SK-N-SH treated with all-trans-retinoic acid at 6 μM for 48 hours (cell line): ENCODE data around the gene PCBP3.

Experiments
- ATAC-seq: fragments of 200-7000 bp; cut with Tn5 transposase; 3 replicates; pipeline ENCODE4 v1.9.1; 2020; ENCODE audit warnings: mild to moderate bottlenecking, moderate library complexity
- ARNTL ChIP-seq: fragments of 450-650 bp; formaldehyde crosslinking; IDR thresholded peaks from 2 replicates; pipeline ENCODE4 v1.5.0; 2020; ENCODE audit warnings: low read depth, mild to moderate bottlenecking, moderate library complexity, borderline replicate concordance
- BACH2 ChIP-seq: fragments of 250-450 bp; sonication (Bioruptor Pico); IDR thresholded peaks from 2 replicates; pipeline ENCODE4 v1.9.0; 2021; ENCODE audit warnings: mild to moderate bottlenecking, borderline replicate concordance
- CSDC2 ChIP-seq: fragments of 250-450 bp; sonication (Bioruptor Pico); IDR thresholded peaks from 2 replicates; pipeline ENCODE4 v1.5.0; 2020; ENCODE audit warnings: mild to moderate bottlenecking, moderate library complexity
- GLIS3 ChIP-seq: fragments of 250-450 bp; sonication (Bioruptor Pico); IDR thresholded peaks from 2 replicates; pipeline ENCODE4 v1.5.0; 2020; ENCODE audit warnings: mild to moderate bottlenecking, moderate library complexity
- OSR1 ChIP-seq: fragments of 250-450 bp; sonication (Bioruptor Pico); IDR thresholded peaks from 2 replicates; pipeline ENCODE4 v1.8.0; 2022; ENCODE audit warnings: moderate library complexity, mild to moderate bottlenecking, inconsistent platforms
- PPARA ChIP-seq: fragments of 250-450 bp; sonication (Bioruptor Pico); IDR thresholded peaks from 2 replicates; pipeline ENCODE4 v1.5.0; 2020; ENCODE audit warnings: mild to moderate bottlenecking, borderline replicate concordance
- RARB ChIP-seq: fragments of 250-450 bp; sonication (Bioruptor Pico); IDR thresholded peaks from 2 replicates; pipeline ENCODE4 v1.8.0; 2021; ENCODE audit warnings: mild to moderate bottlenecking, moderate library complexity
- SNAI2 ChIP-seq: fragments of 250-450 bp; sonication (Bioruptor Pico); IDR thresholded peaks from 2 replicates; pipeline ENCODE4 v1.5.0; 2020; ENCODE audit warnings: mild to moderate bottlenecking, moderate library complexity
- TCF4 ChIP-seq: fragments of 250-450 bp; sonication (Bioruptor Pico); IDR thresholded peaks from 2 replicates; pipeline ENCODE4 v1.8.0; 2021; ENCODE audit warnings: mild to moderate bottlenecking, moderate library complexity, borderline replicate concordance
- ZC3H10 ChIP-seq: fragments of 250-450 bp; sonication (Bioruptor Pico); IDR thresholded peaks from 2 replicates; pipeline ENCODE4 v1.5.1; 2021; ENCODE audit warnings: mild to moderate bottlenecking, moderate library complexity
- ZNF565 ChIP-seq: fragments of 450-650 bp; formaldehyde crosslinking; conservative IDR thresholded peaks from 2 replicates; pipeline ENCODE4 v1.5.0; 2020; ENCODE audit warnings: low read depth, mild to moderate bottlenecking, moderate library complexity
- ZNF8 ChIP-seq: fragments of 450-650 bp; formaldehyde crosslinking; IDR thresholded peaks from 2 replicates; pipeline ENCODE4 v1.5.0; 2020; ENCODE audit warnings: mild to moderate bottlenecking, moderate library complexity
- TF ChIP-seq, protein P1 (sequence below): fragments of 250-450 bp; sonication (Bioruptor Pico); IDR thresholded peaks from 2 replicates; pipeline ENCODE4 v1.8.0; 2020; ENCODE audit warnings: mild to moderate bottlenecking, moderate library complexity, borderline replicate concordance
- TF ChIP-seq, protein P2 (sequence below): fragments of 250-450 bp; sonication (Bioruptor Pico); IDR thresholded peaks from 2 replicates; pipeline ENCODE4 v1.5.1; 2021; ENCODE audit warnings: mild to moderate bottlenecking, moderate library complexity
- TF ChIP-seq, protein P3 (sequence below): fragments of 250-450 bp; sonication (Bioruptor Pico); IDR thresholded peaks from 2 replicates; pipeline ENCODE4 v1.5.0; 2020; ENCODE audit warnings: mild to moderate bottlenecking, moderate library complexity
- TF ChIP-seq, protein P4 (sequence below): fragments of 250-450 bp; sonication (Bioruptor Pico); IDR thresholded peaks from 2 replicates; pipeline ENCODE4 v1.5.1; 2020; ENCODE audit warnings: low read depth, mild to moderate bottlenecking, moderate library complexity
- TF ChIP-seq, protein P5 (sequence below): fragments of 250-450 bp; sonication (Bioruptor Pico); IDR thresholded peaks from 2 replicates; pipeline ENCODE4 v1.8.0; 2021; ENCODE audit warnings: low read depth, mild to moderate bottlenecking, moderate library complexity, borderline replicate concordance

Gene PCBP3

DNA sequence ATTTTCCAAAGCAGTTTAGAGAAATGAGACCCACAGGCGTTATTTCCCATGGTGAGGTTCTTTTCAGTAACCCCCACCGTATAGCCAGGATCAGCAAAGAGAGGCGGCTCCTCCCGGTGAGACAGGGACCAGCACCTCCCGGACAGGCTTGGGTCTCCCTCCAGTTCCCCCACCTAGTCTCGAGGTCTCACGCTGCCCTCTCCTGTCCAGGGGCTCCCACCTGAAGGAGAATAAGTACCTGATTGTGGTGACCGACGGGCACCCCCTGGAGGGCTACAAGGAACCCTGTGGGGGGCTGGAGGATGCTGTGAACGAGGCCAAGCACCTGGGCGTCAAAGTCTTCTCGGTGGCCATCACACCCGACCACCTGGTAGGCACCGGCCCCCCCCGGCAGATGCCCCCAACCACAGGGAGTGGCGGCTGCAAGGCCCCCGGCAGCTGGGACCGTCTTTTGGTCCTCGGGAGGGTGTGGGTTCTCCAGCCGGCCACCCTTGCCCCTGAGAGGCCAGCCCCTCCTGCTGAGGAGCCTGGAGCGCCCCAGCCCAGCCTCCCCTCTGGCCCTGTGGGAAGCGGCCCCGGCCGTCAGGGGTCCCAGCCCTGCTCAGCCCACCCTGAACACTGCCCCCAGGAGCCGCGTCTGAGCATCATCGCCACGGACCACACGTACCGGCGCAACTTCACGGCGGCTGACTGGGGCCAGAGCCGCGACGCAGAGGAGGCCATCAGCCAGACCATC lies 343.0 kb downstream of the PCBP3 start:
- no peak for ATAC-seq
- TF ChIP-seq BACH2 (CRISPR knock-in tag) (no peak), TCF4 (CRISPR knock-in tag) (no peak), ARNTL (no peak)

DNA sequence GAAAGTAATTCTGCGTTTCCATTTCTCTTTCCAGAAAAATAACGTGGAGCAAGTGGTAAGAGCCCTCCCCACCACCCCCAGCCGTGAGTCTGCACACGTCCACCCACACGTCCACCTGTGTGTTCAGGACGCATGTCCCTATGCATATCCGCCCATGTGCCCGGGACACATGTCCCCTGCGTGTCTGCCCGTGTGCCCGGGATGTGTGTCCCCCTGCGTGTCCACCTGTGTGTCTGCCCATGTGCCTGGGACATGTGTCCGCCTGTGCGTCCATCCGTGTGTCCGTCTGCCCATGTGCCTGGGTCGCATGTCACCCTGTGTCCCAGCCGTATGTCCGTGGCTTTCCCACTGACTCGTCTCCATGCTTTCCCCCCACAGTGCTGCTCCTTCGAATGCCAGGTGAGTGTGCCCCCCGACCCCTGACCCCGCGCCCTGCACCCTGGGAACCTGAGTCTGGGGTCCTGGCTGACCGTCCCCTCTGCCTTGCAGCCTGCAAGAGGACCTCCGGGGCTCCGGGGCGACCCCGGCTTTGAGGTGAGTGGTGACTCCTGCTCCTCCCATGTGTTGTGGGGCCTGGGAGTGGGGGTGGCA lies 343.7 kb downstream of the PCBP3 start:
- no peak for ATAC-seq
- TF ChIP-seq ZC3H10 (CRISPR knock-in tag) = no peak
- TF ChIP-seq, all 23 proteins: peak for 0

DNA sequence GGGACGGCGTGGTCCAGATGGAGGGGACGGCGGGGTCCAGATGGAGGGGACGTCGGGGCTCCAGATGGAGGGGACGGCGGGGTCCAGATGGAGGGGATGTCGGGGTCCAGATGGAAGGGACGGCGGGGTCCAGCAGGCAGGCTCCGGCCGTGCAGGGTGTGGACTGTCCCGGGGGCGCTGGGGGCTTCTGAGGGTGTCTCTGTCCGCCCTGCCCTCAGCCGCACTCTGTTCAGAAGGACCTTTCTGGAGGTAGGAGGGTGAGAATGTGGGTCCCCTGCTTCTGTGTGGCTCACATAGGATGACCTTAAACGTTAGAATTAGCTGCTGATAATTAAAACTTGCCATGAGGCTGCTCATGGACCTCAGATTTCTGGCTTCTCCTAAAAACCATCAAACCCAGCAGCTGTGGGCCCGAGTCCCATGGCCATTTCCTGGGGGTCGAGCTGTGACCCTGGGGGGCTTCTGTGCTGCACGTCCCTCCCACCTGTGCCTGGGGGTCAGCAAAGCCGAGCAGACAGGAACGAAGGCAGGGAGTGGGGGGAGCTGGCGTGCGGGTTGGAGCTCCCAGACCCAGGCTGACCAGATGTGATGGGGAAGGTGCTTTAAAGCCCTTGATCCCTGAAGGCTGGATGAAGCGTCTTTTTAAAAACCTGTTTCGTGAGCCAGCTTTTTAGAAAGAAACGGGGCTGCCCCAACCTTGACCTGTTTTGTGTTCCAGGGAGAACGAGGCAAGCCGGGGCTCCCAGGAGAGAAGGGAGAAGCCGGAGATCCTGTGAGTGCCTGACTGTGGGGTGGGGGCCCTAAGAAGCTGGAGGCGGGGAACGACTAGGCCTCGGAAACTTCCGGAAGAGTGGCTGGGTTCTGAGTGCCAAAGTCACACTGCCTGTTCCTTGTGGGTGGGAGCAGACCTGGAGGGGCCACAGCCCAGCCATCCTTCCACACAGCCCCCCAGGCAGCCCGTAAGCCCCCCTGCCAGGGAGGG lies 345.1 kb downstream of the PCBP3 start:
- ATAC-seq = no peak
- TF ChIP-seq RARB (CRISPR knock-in tag) = no peak
- no peak for TF ChIP-seq ARNTL
- no peak for TF ChIP-seq CSDC2 (CRISPR knock-in tag)
- TF ChIP-seq ZNF8 (CRISPR knock-in tag) = no peak
- TF ChIP-seq, protein P1, sequence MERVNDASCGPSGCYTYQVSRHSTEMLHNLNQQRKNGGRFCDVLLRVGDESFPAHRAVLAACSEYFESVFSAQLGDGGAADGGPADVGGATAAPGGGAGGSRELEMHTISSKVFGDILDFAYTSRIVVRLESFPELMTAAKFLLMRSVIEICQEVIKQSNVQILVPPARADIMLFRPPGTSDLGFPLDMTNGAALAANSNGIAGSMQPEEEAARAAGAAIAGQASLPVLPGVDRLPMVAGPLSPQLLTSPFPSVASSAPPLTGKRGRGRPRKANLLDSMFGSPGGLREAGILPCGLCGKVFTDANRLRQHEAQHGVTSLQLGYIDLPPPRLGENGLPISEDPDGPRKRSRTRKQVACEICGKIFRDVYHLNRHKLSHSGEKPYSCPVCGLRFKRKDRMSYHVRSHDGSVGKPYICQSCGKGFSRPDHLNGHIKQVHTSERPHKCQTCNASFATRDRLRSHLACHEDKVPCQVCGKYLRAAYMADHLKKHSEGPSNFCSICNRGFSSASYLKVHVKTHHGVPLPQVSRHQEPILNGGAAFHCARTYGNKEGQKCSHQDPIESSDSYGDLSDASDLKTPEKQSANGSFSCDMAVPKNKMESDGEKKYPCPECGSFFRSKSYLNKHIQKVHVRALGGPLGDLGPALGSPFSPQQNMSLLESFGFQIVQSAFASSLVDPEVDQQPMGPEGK (CRISPR knock-in tag) = no peak
- TF ChIP-seq PPARA (CRISPR knock-in tag) = no peak
- TF ChIP-seq OSR1 (CRISPR knock-in tag) = no peak
- TF ChIP-seq, protein P2, sequence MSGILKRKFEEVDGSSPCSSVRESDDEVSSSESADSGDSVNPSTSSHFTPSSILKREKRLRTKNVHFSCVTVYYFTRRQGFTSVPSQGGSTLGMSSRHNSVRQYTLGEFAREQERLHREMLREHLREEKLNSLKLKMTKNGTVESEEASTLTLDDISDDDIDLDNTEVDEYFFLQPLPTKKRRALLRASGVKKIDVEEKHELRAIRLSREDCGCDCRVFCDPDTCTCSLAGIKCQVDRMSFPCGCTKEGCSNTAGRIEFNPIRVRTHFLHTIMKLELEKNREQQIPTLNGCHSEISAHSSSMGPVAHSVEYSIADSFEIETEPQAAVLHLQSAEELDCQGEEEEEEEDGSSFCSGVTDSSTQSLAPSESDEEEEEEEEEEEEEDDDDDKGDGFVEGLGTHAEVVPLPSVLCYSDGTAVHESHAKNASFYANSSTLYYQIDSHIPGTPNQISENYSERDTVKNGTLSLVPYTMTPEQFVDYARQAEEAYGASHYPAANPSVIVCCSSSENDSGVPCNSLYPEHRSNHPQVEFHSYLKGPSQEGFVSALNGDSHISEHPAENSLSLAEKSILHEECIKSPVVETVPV (CRISPR knock-in tag) = no peak
- TF ChIP-seq, protein P3, sequence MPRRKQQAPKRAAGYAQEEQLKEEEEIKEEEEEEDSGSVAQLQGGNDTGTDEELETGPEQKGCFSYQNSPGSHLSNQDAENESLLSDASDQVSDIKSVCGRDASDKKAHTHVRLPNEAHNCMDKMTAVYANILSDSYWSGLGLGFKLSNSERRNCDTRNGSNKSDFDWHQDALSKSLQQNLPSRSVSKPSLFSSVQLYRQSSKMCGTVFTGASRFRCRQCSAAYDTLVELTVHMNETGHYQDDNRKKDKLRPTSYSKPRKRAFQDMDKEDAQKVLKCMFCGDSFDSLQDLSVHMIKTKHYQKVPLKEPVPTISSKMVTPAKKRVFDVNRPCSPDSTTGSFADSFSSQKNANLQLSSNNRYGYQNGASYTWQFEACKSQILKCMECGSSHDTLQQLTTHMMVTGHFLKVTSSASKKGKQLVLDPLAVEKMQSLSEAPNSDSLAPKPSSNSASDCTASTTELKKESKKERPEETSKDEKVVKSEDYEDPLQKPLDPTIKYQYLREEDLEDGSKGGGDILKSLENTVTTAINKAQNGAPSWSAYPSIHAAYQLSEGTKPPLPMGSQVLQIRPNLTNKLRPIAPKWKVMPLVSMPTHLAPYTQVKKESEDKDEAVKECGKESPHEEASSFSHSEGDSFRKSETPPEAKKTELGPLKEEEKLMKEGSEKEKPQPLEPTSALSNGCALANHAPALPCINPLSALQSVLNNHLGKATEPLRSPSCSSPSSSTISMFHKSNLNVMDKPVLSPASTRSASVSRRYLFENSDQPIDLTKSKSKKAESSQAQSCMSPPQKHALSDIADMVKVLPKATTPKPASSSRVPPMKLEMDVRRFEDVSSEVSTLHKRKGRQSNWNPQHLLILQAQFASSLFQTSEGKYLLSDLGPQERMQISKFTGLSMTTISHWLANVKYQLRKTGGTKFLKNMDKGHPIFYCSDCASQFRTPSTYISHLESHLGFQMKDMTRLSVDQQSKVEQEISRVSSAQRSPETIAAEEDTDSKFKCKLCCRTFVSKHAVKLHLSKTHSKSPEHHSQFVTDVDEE (CRISPR knock-in tag) = no peak
- TF ChIP-seq, protein P4, sequence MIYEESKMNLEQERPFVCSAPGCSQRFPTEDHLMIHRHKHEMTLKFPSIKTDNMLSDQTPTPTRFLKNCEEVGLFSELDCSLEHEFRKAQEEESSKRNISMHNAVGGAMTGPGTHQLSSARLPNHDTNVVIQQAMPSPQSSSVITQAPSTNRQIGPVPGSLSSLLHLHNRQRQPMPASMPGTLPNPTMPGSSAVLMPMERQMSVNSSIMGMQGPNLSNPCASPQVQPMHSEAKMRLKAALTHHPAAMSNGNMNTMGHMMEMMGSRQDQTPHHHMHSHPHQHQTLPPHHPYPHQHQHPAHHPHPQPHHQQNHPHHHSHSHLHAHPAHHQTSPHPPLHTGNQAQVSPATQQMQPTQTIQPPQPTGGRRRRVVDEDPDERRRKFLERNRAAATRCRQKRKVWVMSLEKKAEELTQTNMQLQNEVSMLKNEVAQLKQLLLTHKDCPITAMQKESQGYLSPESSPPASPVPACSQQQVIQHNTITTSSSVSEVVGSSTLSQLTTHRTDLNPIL (CRISPR knock-in tag) = no peak
- no peak for TF ChIP-seq ZNF565 (CRISPR knock-in tag)
- TF ChIP-seq GLIS3 (CRISPR knock-in tag) = no peak

DNA sequence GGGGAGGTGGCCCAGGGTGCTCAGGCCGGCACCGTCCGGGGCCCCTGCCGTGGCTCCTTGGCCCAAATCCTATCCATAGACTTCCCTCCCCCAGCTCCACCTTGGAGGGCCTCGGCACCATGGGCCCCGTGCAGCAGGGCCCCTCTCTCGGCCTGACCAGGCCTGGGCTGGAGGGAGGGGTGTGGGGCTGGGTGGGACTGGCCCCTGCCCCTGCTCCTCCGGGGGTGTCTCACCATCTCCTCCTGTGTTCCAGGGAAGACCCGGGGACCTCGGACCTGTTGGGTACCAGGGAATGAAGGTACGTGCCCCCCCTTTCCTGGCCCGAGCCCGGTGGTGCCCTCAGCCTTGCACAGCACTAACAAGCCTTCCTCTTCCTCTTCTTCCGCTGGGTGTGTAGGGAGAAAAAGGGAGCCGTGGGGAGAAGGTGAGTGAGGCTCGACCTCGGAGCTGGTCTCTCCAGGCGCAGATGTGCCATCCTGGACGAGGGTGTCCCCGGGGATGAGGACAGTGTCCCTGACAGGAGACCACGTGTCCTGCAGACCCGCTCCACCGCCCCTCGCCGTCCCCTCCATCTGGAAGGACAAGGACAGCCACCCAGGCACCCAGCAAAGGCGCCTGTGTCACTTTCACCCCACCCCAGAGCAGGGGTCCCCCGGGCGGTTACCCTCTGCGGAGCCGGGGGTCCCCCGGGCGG lies 346.0 kb downstream of the PCBP3 start:
- no peak for ATAC-seq
- TF ChIP-seq, protein P4 (CRISPR knock-in tag) = no peak
- TF ChIP-seq ZNF8 (CRISPR knock-in tag) (no peak), GLIS3 (CRISPR knock-in tag) (no peak), ZNF565 (CRISPR knock-in tag) (no peak), SNAI2 (CRISPR knock-in tag) (no peak)
- TF ChIP-seq, protein P5, sequence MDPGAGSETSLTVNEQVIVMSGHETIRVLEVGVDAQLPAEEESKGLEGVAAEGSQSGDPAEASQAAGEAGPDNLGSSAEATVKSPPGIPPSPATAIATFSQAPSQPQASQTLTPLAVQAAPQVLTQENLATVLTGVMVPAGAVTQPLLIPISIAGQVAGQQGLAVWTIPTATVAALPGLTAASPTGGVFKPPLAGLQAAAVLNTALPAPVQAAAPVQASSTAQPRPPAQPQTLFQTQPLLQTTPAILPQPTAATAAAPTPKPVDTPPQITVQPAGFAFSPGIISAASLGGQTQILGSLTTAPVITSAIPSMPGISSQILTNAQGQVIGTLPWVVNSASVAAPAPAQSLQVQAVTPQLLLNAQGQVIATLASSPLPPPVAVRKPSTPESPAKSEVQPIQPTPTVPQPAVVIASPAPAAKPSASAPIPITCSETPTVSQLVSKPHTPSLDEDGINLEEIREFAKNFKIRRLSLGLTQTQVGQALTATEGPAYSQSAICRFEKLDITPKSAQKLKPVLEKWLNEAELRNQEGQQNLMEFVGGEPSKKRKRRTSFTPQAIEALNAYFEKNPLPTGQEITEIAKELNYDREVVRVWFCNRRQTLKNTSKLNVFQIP = no peak
